Measurements from ENCODE around the gene WDR26. TPM values are rescaled to one million over a fixed set of nuclear protein-coding genes. Genes with fewer than 3 reads are reported as not detected.

The WDR26 gene
- total and polyA plus RNA-seq, 4 donors, result 30.0 to 180 (median 59.3) TPM

- DNase-seq (peak; percentile 29 to 30 (median 29)), ATAC-seq (ENCODE audit: insufficient read depth, low FRiP score) (no peak)
- Histone ChIP-seq H3K4me3 (peak overlapping the region; percentile 71), H3K4me1 (ENCODE audit: control insufficient read depth in 5 of 5, insufficient read depth in 5 of 5, low read length in 5 of 5) (peaks cover 0 to 42% (median 10%) of the 10 kb centered on the region in 5 donors), H3K27ac (ENCODE audit: low read depth in 1 of 2, low read length in 1 of 2) (peak overlapping the region; percentile 81 to 89), H3K9ac (ENCODE audit: insufficient read depth in 1 of 2, low read length in 2 of 2) (peak overlapping the region in 1 of 2 donors; percentile 73), H3K36me3 (ENCODE audit: control insufficient read depth in 4 of 4, insufficient read depth in 4 of 4, low read length in 4 of 4) (peaks cover 0 to 10% (median 4%) of the 10 kb centered on the region in 4 donors), H3K27me3 (ENCODE audit: control insufficient read depth in 3 of 3, insufficient read depth in 3 of 3, low read length in 2 of 3) (no peaks in the 10 kb centered on the region), H3K9me3 (ENCODE audit: control insufficient read depth in 4 of 4, insufficient read depth in 3 of 4, low read length in 3 of 4) (no peaks in the 10 kb centered on the region)
- TF ChIP-seq CTCF (IDR thresholded peaks at IDR 0.05; ENCODE audit: control extremely low read depth, extremely low read depth), result no peak
- WGBS, 2 donors, result 1 to 4% methylated on average over 19 of the region's 19 CpGs
These were observed 1.4 kb downstream of the WDR26 start for GRCh38 chr1:224433041-224433691.

GRCh38 chr1:224432672-224433040 lies 1.9 kb downstream of the WDR26 start:
- peak overlapping the region; percentile 37 to 71 for H3K27ac ChIP-seq (ENCODE audit: low read depth in 1 of 2, low read length in 1 of 2)
- H3K4me1 ChIP-seq (ENCODE audit: control insufficient read depth in 5 of 5, insufficient read depth in 5 of 5, low read length in 5 of 5), result peaks cover 0 to 42% (median 10%) of the 10 kb centered on the region in 5 donors
- no peak for DNase-seq
- peaks cover 0 to 12% (median 4%) of the 10 kb centered on the region in 4 donors for H3K36me3 ChIP-seq (ENCODE audit: control insufficient read depth in 4 of 4, insufficient read depth in 4 of 4, low read length in 4 of 4)
- no peaks in the 10 kb centered on the region for H3K9me3 ChIP-seq (ENCODE audit: control insufficient read depth in 4 of 4, insufficient read depth in 3 of 4, low read length in 3 of 4)
- no peaks in the 10 kb centered on the region for H3K27me3 ChIP-seq (ENCODE audit: control insufficient read depth in 3 of 3, insufficient read depth in 3 of 3, low read length in 2 of 3)
- TF ChIP-seq CTCF (IDR thresholded peaks at IDR 0.05; ENCODE audit: control extremely low read depth, extremely low read depth), result no peak
- peak overlapping the region in 1 of 2 donors; percentile 73 for H3K9ac ChIP-seq (ENCODE audit: insufficient read depth in 1 of 2, low read length in 2 of 2)
- no peak overlapping the region for H3K4me3 ChIP-seq
- WGBS, 2 donors, result 6 to 12% methylated on average over 6 of the region's 6 CpGs
- ATAC-seq (ENCODE audit: insufficient read depth, low FRiP score), result no peak

DNA sequence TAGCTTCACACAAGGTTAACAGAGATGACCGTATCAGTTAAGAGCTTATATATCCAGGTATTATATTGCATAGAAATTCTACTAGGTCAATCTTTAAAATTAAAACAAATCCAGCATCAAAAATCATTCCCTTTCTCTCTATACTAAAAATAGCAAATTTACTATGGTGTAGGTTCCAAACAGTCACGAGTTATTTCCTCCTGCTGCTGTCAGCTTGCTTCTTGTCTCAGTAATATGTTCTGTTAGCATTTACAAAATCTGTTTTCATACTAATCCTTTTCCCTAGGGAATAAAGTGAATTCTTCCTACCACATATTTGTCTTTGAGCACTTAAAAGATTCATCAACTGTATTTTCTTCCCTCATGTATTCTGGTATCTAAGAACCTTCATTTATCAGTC lies 2.5 kb downstream of the WDR26 start:
- peak overlapping the region in 1 of 2 donors; percentile 73 for H3K9ac ChIP-seq (ENCODE audit: insufficient read depth in 1 of 2, low read length in 2 of 2)
- no peaks in the 10 kb centered on the region for H3K9me3 ChIP-seq (ENCODE audit: control insufficient read depth in 4 of 4, insufficient read depth in 3 of 4, low read length in 3 of 4)
- H3K27me3 ChIP-seq (ENCODE audit: control insufficient read depth in 3 of 3, insufficient read depth in 3 of 3, low read length in 2 of 3), result no peaks in the 10 kb centered on the region
- peak in 2 of 3 donors; percentile 18 to 44 for DNase-seq
- no peak for ATAC-seq (ENCODE audit: insufficient read depth, low FRiP score)
- H3K4me1 ChIP-seq (ENCODE audit: control insufficient read depth in 5 of 5, insufficient read depth in 5 of 5, low read length in 5 of 5), result peaks cover 0 to 42% (median 10%) of the 10 kb centered on the region in 5 donors
- peak overlapping the region in 1 of 2 donors; percentile 29 for H3K27ac ChIP-seq (ENCODE audit: low read depth in 1 of 2, low read length in 1 of 2)
- H3K36me3 ChIP-seq (ENCODE audit: control insufficient read depth in 4 of 4, insufficient read depth in 4 of 4, low read length in 4 of 4), result peaks cover 0 to 12% (median 4%) of the 10 kb centered on the region in 4 donors
- H3K4me3 ChIP-seq, result no peak overlapping the region
- TF ChIP-seq CTCF (IDR thresholded peaks at IDR 0.05; ENCODE audit: control extremely low read depth, extremely low read depth), result no peak
- WGBS, 2 donors, result 18 to 32% methylated on average over 2 of the region's 2 CpGs
